DMS153 treated with DMSO at 0.1 percent for 48 hours (cell line): Measurements from ENCODE around the gene ADARB2.
A peak's percentile ranks its signal among the peaks of the same experiment; 100 is the strongest.

Experiments used
- DNase-seq: peaks from one replicate; lab custom pipeline; 2025; ENCODE audit not compliant: unreplicated experiment; lab: John Stamatoyannopoulos, UW

Gene ADARB2

DNA sequence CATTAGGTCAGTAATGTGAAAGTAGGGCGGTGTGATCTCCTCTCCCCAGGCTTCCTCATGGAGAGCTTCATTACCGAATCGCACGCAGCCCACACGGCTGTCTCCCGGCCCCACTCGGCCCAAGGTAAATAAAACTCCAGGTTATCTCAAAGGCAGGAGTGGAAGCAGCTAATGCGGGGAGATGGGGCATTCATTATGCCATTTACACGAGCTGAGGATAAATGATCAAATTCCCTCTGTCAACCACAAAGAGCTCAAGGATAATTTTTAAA, 93.5 kb downstream of the ADARB2 start:
- DNase-seq = peak; percentile 15

DNA sequence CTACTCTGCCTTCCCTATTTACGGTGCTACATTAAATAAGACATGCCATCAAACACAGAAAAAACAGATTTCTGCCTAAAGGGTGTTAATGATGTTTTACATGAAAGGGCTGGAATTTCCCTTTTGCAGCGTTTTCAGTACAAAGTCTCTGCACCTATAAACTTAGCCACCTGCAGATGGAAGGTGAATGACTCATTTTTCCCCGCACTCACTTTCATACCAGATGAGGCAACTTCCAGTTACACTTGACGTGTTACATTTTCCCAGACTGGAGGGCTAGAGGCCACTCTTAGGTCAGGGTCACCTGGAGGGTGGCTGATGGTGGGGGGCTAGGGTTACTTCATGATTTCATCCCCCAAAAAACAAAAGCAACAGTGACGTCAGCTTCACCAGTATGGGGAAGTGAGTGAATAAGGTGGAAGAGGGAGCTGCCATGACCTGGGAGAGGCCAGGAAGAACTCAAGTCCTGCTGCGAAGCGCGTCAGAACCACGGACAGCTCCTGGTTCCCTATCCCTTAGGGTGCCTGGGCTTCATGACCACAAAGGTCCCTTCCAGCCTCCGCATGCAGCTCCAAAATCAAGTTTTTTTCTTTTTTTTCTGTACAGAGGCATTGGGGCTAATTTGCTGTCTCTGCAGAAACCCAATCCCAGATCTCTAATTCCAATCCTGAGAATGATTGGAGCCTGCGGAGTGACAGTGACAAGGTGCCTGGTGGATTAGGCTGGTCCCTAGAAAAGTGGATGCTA, 94.0 kb downstream of the ADARB2 start:
- DNase-seq = no peak

DNA sequence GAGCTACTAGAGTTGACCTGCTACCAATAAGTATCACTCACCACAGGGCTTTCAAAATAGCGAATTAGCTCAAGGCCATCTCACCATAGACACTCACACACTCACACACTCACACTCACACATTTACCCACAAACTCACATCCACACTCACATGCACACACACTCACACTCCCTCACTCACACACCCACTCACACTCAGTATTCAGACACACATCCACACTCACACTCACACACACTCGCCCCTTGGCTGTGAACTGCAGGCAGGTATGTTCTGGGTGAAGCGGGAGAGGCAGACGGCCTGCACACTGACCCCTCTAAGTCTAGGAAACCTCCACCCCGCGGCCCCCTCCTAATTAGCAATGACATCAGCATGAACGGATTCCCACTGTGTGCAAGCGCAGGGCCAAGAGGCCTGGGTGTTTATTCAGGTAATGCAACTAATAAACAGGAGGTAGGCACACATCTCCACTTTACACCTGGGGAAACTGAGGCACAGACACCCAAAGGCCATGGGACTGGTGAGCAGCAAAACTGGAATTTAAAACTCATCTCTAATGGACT, 94.6 kb downstream of the ADARB2 start:
- no peak for DNase-seq

DNA sequence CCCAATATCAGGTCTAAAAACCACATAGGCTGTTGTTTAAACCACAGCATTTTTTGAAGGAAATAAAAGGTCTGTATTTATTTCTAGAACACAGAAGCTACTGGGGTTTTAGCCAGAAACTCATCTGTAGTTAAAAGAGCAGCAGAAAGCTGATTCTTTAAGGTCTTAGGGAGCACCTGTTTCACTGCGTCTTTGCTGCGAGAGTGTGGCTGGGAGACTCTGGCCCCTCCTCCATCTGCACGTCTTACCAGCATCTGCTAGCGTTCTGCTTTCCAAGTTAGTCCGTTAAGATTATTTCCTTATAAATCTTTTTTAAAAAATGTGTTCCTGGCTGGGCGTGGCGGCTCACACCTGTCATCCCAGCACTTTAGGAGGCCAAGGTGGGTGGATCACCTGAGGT, 95.9 kb downstream of the ADARB2 start:
- DNase-seq = no peak

DNA sequence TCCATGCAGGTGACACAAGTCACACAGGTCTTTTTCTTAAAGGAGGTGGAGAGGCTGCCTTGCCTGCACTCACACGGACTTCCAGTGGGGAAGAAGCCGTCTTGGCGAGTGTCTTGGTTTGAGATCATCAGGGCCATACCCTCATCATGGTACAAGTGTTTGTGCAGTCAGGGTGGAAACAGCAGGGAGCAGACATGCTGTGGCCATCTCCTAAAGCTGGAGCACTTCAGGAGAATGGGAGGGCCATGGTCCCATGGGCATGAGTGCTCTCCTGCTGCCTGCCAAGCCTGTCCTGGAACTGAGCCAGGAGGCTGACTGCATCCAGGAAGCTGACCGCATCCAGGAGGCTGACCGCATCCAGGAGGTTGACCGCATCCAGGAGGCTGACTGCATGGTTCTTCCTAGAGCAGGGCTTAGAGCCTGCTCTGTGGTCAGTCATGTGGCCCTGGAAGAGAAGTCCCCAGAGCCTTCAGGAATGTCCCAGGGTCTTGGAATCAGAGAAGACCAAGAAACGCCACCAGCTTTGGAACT, 98.4 kb downstream of the ADARB2 start:
- peak; percentile 16 for DNase-seq

DNA sequence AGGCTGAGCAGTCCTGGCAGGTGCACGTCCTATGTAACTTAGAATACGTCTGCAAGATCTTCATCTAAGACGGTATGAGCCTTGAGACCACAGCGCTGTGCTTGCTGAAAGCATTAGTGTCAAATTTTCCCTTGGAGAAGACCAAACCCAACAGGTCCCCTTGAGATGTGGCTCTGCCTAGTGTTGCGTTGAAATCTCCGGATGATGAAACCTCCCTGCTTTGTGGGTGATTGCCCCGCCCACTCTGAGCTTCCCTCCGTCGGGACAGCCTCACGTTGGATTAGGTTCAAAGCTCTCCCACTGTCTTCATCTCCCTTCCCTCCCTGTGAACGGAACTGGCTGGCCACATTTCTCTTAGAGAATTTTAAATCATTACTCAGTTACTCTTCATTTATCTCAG, 102.0 kb downstream of the ADARB2 start:
- DNase-seq = no peak

DNA sequence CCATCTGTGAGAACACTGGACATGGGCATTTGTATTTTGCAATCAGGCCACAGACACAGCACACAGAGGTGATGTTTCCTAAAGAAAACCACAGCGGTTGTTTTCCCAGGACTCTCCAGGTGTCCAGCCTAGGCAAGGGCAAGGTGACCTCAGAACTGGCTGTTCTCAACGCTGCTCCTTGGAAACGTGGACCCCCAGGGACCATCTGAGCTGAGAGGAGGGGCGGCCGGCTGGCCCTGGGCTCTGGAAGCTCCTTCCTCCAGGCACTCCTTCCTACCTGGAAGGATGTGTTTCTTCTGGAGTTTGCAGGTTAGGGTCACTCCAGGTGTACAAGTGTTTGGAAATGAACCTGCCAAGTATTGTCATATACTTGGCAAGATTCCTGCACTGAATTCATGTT, 103.1 kb downstream of the ADARB2 start:
- no peak for DNase-seq

DNA sequence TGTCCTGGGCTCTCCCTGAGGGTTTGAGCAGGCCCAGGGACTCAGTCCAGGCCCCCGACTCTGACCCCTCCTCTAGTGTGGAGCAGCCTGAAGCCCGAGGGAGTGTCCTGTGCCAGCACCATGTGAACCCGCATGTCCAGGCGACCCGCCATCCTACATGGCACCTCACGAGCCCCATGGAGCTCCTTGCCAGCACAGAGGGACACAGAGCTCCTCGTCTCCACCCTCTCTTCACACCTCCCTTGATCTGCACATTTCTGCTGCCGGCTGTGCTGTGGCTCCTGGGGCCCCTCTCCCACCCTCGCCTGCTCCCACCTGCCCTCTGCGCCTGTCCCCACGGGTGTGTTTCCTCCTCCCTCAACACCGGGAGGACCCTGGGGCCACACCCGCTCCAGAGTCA, 103.5 kb downstream of the ADARB2 start:
- DNase-seq = no peak

DNA sequence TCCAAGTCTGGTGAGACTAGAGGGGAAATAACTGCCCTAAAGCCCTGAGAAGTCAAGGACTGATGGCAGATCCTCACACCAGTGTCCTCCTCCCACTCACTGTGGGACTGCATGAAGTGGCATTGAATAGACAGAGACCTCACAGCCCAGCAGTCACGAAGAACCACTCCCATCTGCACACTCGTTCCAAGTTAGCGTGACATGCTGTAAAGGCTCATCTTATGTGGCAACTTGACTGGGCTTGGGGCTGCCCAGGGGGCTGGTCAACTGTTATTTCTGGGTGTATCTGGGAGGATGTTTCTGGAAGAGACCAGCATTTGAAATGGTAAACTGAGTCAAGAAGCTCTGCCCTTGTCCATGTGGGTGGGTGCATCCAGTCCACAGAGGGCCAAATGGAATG, 104.7 kb downstream of the ADARB2 start:
- DNase-seq = no peak

DNA sequence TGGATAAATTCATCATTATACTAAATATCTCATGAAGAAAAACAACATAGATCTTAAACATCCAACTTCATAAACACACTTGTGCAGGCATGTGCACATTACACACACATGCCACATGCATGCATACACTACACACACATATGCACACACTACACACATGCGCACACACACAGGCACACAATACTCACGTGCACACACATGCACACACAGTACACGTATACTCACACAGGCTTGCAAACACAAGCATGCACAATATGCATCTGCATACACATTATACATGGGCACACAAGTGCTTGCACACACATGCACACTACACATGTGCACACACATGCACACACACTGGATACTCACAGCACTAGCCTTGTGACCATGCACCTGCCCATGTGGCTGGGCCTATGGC, 105.2 kb downstream of the ADARB2 start:
- no peak for DNase-seq

DNA sequence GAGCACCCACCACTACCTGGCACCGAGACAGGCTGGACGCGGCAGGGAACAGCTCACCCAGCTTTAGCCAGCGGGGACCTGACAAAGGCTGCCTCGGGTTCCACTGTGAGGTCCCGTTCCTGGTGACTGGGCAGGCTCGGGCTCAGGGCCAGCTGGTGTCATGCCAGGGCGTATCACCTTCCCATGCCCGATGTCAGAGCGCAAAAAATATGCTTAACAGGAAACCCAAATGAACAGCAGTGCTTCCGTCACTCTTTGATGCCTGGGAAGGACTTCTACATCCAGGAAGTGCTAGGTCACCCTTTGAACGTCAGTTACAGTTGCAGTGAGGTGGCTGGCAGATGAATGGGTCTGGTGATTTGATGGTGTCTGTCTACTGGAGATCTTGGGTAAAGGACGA, 106.0 kb downstream of the ADARB2 start:
- DNase-seq = peak; percentile 47

DNA sequence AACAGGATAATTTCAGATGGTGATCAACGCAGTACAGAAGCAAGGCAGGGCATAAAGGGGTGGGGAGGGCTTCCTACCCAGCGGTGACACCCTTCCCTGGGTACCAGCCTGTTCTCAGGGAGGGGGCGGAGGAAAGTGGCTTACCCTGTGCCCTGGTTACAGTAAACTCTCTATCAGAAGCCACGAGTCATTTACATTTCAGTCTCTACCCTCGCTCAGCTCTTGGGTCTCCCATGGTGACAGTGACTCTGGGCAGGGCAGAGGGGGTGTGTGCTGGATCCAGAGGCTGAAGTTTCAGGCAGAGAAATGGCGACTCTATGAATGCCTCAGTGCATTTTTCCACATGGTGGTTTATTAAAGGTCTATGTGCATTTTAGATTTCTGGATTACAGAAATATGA, 107.0 kb downstream of the ADARB2 start:
- no peak for DNase-seq

DNA sequence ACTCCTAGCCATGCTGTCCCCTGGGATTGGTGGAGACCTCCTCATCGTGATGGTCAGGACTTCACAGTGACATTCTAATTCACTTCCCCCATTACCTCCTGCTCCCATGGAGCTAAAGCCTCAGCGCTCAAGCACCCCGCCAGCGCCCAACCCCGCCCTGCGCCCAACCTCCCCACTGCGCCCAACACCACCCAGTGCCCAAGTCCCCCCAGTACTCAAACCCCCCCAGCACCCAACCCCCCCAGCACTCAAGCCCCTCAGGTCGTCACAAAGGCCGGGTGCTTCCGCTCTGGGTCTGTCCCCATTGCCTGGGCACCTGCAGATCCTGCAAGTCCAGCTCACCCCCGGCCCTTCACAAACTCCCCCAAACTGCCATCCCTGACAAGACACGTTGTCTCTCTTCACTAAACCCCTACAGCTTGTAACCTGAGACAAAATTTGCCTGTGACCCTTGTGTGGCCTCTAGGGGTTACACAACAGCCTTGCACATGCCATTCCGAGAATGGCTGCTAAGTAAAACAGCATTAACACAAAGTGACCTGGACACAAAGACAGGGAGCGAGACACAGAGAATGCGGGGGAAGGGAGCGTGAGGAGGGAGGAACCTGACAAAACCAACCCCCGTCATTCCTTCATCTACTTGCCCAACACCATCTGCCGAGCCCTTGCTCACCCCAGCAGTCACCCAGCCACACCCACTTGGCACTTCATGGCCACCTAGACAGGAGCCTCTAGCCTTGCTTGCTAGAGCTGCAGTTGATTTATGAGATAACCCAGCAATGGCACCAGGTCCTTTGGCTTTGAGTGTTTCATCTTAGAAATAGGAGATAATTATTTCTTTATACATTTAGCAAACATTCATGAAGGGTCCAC, 107.8 kb downstream of the ADARB2 start:
- DNase-seq = no peak

DNA sequence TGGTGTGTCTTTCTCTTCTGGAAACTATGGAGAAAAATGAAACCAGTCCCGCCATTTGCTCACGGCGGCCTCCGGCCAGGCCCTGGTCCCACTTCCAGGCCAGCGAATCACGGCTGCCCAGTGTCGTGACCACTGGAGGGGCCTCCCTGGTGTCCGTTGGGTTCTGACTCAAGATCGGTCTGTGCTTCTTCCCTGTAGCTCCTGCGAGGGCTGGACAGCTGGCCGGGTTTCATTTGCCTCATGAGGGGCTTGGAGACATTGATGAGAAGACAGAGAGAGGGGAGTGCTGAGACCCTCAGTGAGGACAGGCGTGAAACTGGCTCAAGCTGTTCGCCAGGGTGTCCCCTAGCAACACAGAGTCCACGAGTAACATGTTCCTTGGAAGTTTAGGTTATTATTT, 108.6 kb downstream of the ADARB2 start:
- no peak for DNase-seq

DNA sequence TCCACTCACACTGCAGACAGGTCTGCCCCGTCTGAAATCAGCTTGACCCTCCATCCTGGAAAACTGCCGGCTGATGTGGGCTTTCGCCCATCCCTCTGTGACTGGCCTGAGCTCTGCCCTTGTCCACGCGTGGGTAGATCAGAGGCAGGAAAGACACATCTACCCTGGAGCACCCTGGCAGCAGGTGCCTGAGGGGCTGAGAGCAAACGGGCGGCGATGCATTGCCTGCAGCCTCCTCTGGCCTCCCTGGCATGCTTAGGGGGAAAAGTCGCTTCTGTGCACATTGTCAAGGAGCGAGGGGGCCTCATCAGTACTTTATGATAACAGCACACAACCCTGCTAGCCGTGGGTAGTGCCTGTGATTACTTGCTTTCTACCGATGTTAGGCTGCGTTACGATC, 109.4 kb downstream of the ADARB2 start:
- DNase-seq = no peak

DNA sequence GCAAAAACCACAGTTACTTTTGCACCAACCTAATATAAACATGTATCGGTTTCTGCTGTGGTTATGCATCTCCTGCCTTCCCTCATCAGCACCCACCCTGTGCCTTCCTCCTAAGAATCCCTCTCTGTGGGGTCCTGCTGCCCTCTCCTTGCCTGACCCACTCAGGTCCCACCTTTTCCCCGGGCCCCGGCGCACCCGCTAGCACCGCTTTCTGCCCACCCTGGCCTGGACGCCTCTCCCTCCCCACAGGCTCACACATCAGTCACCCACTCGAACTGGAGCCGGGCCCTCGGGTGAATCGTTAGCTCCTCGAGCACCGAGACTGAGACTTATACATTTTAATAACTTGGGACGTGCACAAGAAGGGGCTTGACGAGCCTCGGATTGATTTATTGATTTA, 110.5 kb downstream of the ADARB2 start:
- no peak for DNase-seq

DNA sequence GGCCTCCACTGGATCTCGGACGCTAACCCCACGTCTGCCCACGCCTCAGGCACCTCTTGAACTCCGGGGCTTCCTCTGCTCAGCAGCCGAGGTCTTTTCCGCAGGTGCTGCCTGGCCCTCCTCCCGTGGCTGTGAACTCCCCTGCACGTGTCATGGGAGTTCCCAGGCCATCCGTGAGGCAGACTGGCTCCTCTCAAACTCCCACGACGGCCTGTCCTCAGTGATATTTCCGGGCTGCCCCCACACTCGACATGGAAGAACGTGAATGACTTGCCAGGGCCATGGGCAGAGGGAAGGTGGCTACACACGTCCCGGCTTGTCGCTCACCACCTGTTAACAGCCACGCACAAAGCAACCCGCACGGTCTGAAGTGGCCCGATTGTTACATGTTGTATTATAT, 110.9 kb downstream of the ADARB2 start:
- DNase-seq = no peak

DNA sequence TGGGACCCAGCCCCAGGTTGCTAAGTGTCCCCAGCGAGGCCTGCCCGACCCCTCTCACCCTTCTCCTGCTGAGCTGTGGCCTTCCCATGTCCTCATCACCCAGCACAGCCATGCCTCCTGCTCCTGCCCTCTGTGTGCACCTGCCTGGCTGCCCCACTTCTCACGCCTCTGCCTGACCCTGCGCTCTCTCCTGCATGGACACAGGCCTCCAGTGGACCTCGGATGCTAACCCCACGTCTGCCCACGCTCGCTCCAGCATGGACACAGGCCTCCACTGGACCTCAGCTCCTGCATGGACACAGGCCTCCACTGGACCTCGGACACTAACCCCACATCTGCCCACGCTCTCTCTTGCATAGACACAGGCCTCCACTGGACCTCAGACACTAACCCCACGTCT, 111.6 kb downstream of the ADARB2 start:
- no peak for DNase-seq

DNA sequence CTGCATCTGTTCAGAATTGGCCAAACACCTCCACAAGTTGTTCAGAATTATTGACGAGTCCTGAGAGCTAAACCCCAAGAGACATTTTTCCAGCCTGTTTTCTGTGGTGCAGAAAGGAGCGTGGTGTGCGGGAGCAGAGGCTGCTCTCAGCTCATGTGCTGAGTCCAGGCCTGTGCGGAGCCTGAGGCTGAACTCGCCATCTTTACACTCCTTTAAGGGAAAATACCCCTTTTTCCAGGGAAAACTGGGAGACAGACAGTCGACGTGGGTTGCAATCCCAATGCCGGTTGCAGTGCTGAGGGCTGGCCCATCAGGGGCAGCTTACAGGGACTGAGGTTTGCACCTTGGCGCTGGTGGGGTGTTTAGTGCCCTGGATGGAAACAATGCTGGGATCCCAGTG, 112.2 kb downstream of the ADARB2 start:
- no peak for DNase-seq

DNA sequence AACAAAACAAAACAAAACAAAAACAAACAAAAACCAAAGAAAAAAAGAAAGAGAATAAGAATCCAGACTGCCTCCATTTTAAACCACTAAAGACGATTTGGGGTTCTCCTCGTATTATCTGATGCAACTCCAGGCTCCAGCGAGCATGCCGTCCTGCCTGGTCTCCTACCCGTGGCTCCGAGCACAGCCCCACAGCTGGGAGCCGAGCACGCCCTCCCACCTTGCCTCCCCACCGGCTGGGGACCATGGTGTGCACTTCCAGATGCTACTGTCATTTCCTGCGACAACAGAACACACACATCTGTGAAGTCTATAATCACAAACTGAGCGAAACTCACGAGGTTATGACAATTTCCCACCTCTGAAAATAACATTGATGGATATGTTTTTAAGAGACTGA, 113.1 kb downstream of the ADARB2 start:
- DNase-seq = no peak

DNA sequence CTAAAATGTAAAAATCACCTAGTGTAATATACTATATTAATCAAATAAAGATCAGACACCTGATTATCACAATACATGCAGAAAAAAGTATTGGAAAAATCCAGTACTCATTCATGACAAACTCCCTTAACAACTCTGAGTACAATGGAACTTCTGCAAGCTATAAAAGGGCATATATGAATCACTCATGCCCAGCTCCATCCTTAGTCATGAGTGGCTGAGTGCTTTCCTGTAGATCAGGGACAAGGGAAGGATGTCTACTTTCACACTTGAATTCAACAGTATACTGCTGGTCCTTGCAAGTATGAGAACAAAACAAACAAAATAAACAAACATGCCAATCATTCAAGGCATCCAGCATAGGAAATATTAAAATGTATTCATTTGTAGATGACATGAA, 116.5 kb downstream of the ADARB2 start:
- no peak for DNase-seq
